ENCODE results near the gene KRT1.

DNA sequence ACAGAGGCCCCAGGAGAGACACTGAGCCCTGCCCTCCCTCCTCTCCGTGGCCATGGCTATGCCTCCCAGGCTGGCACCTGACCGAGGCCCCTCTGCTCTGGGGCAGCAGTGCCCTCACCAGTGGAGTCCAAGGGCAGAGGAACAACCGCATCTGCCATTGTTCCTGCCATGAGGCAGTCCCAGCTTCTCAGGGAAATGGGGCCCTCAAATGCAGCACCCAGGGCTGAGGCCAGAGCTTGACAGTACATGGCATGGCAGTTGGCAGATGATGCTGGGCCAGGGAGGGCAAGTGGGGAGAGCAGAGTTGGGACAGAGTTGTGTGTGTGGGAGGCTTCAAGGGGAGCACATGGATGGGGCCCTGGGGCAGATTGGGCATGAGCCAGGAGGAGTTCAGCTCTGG, 44.2 kb upstream of the KRT1 start:
- TF ChIP-seq POLR2A (IDR thresholded peaks at IDR 0.05), result no peak
- TF ChIP-seq, protein P1, sequence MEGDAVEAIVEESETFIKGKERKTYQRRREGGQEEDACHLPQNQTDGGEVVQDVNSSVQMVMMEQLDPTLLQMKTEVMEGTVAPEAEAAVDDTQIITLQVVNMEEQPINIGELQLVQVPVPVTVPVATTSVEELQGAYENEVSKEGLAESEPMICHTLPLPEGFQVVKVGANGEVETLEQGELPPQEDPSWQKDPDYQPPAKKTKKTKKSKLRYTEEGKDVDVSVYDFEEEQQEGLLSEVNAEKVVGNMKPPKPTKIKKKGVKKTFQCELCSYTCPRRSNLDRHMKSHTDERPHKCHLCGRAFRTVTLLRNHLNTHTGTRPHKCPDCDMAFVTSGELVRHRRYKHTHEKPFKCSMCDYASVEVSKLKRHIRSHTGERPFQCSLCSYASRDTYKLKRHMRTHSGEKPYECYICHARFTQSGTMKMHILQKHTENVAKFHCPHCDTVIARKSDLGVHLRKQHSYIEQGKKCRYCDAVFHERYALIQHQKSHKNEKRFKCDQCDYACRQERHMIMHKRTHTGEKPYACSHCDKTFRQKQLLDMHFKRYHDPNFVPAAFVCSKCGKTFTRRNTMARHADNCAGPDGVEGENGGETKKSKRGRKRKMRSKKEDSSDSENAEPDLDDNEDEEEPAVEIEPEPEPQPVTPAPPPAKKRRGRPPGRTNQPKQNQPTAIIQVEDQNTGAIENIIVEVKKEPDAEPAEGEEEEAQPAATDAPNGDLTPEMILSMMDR (IDR thresholded peaks at IDR 0.05 in 8 of 11, conservative IDR thresholded peaks at IDR 0.05 in 3 of 11), result no peak
